Small intestine (tissue), 7 donors: Measurements from ENCODE around the gene SH3RF3. TPM values are rescaled to one million over a fixed set of nuclear protein-coding genes. Genes with fewer than 3 reads are reported as not detected.

ENCODE experiments used
- DNase-seq, 2 donors: peaks; one replicate each; pipeline versions ENCODE4 v3.0.0 to v3.0.0-alpha.2; 2013
- FAIRE-seq: peaks from 2 replicates; lab custom pipeline; 2012; peaks lifted over from hg19 to GRCh38; lab: Jason Lieb, UNC
- H3K27ac ChIP-seq, 3 donors: one replicate each; pipeline ENCODE4 v1.5.1; 2013; ENCODE audit warnings: low read length in 2 of 3, mild to moderate bottlenecking in 2 of 3, control low read depth in 1 of 3, inconsistent platforms in 1 of 3, low read depth in 1 of 3, moderate library complexity in 1 of 3
- H3K27me3 ChIP-seq, 3 donors: one replicate each; pipeline ENCODE4 v1.6.1; 2013; ENCODE audit warnings: low read length in 3 of 3, inconsistent platforms in 1 of 3; ENCODE audit not compliant: control insufficient read depth in 3 of 3, insufficient read depth in 3 of 3
- H3K36me3 ChIP-seq, 3 donors: one replicate each; pipeline ENCODE4 v1.6.1; 2013; ENCODE audit warnings: low read length in 3 of 3, inconsistent platforms in 1 of 3, low read depth in 1 of 3, mild to moderate bottlenecking in 1 of 3, moderate library complexity in 1 of 3; ENCODE audit not compliant: control insufficient read depth in 3 of 3, insufficient read depth in 2 of 3
- H3K4me1 ChIP-seq, 3 donors: one replicate each; pipeline ENCODE4 v1.6.1; 2013; ENCODE audit warnings: low read length in 2 of 3, inconsistent platforms in 1 of 3, low read depth in 1 of 3, mild to moderate bottlenecking in 1 of 3, moderate library complexity in 1 of 3; ENCODE audit not compliant: control insufficient read depth in 3 of 3, insufficient read depth in 2 of 3
- H3K4me3 ChIP-seq, 3 donors: one replicate each; pipeline ENCODE4 v1.5.1; 2013; ENCODE audit warnings: low read length in 3 of 3, control low read depth in 1 of 3, inconsistent platforms in 1 of 3, low read depth in 1 of 3, mild to moderate bottlenecking in 1 of 3, moderate library complexity in 1 of 3
- H3K9me3 ChIP-seq, 2 donors: one replicate each; pipeline ENCODE4 v1.6.1; 2013; ENCODE audit warnings: low read depth in 1 of 2, low read length in 1 of 2; ENCODE audit not compliant: control insufficient read depth in 2 of 2, insufficient read depth in 1 of 2
- WGBS, 3 donors: extraction: QIAGEN DNeasy Blood & Tissue Kit; methylation state at CpG; one replicate each; pipeline ENCODE4 v1.1.7; 2013; 5-methylcytosine and 5-hydroxymethylcytosine counted together
- polyA plus RNA-seq, 4 donors: library from polyadenylated mRNA; stranded (reverse) in 3 of 4; unstranded in 1 of 4; fragments of 200-250 nt in 3 of 4; fragments of 120-200 nt in 1 of 4; gene quantifications; one replicate each; pipeline versions ENCODE4 v1.2.1 to v1.2.3, GENCODE V29; 2013
- donor health status: healthy with polysubstance abuse.
- donor health status: control.
- donor health status: control.
- donor health status: Bipolar disorder and iron deficiency.
- donor health status: healthy.

SH3RF3 gene
- polyA plus RNA-seq, 4 donors = 0.22 to 3.9 (median 1.2) TPM

DNA sequence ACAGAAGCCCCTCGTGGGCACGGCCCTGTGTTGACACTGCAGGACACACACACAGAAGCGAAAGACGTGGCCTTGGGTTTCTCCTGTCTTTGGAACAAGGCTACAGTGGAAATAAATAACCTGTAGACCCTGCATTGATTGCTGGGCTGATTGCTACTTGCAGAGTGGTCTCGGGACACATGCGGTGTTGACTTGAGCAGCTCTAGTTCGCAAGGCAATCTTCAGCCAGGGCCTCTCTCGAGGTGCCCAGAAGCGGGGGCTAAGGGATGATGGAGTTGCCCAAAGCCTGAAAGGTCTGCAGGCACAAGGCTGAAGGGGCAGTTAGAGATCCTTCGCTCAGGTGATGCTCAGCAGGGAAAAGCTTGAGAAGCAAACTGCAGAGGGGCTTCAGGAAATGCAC is 304.5 kb downstream of the SH3RF3 start:
- Histone ChIP-seq H3K4me1 (no peaks in the 10 kb centered on the region), H3K27me3 (no peaks in the 10 kb centered on the region), H3K9me3 (no peaks in the 10 kb centered on the region), H3K27ac (no peak overlapping the region), H3K4me3 (no peak overlapping the region), H3K36me3 (no peaks in the 10 kb centered on the region)
- 92 to 96% (median 93%) methylated on average over 10 of the region's 10 CpGs for WGBS, 3 donors
- FAIRE-seq = no peak
- DNase-seq = no peak

DNA sequence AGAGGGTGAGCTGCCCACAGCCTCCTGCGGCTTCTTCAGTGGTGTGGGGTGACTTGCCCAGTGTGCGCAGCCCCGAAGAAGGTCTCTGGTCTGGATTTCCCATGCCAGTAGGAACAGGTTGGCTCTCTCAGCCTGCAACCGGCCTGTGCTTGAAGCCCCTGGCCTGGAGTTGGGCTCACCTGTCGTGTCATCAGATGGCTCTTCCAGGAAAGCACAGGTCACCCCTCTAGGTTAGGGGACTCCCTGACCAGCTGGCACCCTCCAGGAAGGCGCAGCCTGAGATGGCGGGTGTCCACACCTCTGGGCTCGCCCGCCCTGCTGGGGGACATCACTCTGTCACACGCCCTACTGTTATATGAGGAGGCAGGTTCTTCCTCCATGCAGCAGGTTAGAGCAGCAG is 304.9 kb downstream of the SH3RF3 start:
- no peak for DNase-seq

DNA sequence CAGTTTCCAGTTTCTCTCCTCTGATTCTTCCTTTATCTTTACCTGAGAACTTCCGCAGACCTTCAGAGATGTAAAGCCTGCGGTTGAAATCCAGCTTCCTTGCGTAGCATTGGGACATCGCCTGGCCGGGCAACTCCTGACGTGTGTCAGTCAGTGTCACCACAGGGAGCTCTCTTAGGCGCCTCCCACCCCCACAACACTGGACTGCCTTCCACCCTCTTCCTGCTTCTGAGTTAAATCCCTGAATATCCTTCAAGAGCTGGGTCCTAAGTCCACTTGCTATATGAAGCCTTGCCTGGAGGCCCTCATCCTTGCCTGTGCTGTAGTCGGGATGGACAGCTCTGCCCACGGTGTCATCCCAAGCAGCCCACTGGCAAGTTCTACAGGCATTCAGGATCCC is 305.3 kb downstream of the SH3RF3 start:
- DNase-seq (peak in 1 of 2 donors; percentile 30), FAIRE-seq (no peak)
- 72 to 86% (median 80%) methylated on average over 9 of the region's 9 CpGs for WGBS, 3 donors

More for the DNA sequence above, 304.9 kb downstream of the SH3RF3 start:
- Histone ChIP-seq H3K4me3 (no peak overlapping the region), H3K4me1 (no peaks in the 10 kb centered on the region), H3K27me3 (no peaks in the 10 kb centered on the region), H3K36me3 (peaks cover 0 to 3% (median 0%) of the 10 kb centered on the region in 3 donors), H3K27ac (no peak overlapping the region), H3K9me3 (no peaks in the 10 kb centered on the region)
- WGBS, 3 donors = 89 to 92% (median 89%) methylated on average over 10 of the region's 10 CpGs
- FAIRE-seq = no peak

DNA sequence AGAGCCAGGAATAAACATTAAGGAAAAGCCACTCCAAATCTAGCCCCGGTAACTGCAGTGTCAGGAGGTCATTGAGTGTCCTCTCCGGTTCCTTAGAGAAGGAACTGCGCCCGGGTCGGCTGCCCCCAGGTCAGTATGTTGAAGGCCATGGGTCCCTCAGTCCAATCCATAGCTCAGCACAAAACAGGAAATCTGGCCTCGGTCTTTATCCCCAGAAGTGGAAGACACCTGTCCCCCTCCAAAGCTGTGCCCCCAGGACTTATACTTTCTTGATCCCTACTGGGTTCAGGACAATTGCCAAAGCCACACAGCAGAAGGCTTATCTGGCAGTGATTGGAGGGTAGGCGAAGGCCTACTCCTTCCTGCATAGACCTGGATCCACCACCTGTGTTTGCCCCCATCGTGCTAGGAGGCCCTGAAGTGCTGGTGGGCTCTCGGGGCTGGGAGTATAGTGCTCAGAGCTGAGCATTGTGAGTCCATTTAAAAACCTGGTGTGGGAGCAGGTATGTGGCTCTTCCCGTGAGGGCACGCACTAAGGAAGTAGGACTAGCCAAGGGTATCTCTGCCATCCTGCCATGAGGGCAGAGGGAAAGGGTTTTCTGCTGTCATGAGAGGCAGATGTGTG is 306.2 kb downstream of the SH3RF3 start:
- peak overlapping the region in 1 of 3 donors; percentile 17 for H3K27ac ChIP-seq
- H3K36me3 ChIP-seq = peaks cover 0 to 3% (median 0%) of the 10 kb centered on the region in 3 donors
- H3K27me3 ChIP-seq = peaks cover 0 to 6% (median 0%) of the 10 kb centered on the region in 3 donors
- FAIRE-seq (no peak), DNase-seq (no peak)
- WGBS, 3 donors = 90 to 93% (median 92%) methylated on average over 11 of the region's 11 CpGs
- H3K4me1 ChIP-seq = no peaks in the 10 kb centered on the region
- no peaks in the 10 kb centered on the region for H3K9me3 ChIP-seq
- no peak overlapping the region for H3K4me3 ChIP-seq

More for the DNA sequence above, 305.3 kb downstream of the SH3RF3 start:
- peaks cover 0 to 3% (median 0%) of the 10 kb centered on the region in 3 donors for H3K36me3 ChIP-seq
- H3K4me3 ChIP-seq = no peak overlapping the region
- no peak overlapping the region for H3K27ac ChIP-seq
- peaks cover 0 to 4% (median 0%) of the 10 kb centered on the region in 3 donors for H3K27me3 ChIP-seq
- no peaks in the 10 kb centered on the region for H3K9me3 ChIP-seq
- H3K4me1 ChIP-seq = no peaks in the 10 kb centered on the region

DNA sequence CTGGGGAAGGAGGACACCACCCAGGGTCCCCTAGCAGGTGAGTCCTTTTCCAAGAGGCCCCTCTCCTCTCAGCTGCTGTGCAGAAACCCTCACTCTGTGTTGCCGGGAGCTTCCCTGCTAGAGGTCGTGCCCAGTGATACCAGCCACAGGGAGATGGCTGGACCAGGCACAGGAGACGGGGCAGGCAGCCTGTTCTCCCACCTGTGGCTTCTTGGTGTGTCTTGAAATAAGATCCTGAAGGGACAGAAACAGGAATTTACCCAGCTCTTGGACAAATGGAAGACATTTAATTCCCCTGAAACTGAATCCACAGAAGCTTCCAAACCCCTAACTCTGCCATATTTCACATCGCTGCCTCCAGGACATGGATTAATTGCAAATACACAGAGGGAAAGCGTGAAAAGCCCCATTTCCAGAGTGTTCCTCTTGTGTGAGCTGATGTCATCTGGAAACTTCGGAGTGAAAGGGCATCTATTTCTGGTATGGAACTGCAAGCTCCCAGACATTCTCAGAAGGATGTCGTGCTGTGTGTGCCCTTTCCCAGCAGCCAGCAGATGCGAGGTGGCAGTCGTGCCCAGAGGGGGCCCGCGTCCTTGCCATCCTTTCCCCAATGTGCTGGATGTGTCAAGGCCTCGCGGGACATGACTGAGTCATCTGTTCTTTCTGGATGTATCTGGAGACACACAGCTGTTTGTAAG is 307.0 kb downstream of the SH3RF3 start:
- Histone ChIP-seq H3K36me3 (peaks cover 0 to 3% (median 0%) of the 10 kb centered on the region in 3 donors), H3K27ac (peak overlapping the region in 1 of 3 donors; percentile 66), H3K9me3 (peaks cover 0 to 5% of the 10 kb centered on the region in 2 donors), H3K4me3 (no peak overlapping the region), H3K4me1 (no peaks in the 10 kb centered on the region), H3K27me3 (peaks cover 0 to 6% (median 0%) of the 10 kb centered on the region in 3 donors)
- WGBS, 3 donors = 78 to 88% (median 84%) methylated on average over 13 of the region's 13 CpGs
- no peak for FAIRE-seq
- DNase-seq = no peak

DNA sequence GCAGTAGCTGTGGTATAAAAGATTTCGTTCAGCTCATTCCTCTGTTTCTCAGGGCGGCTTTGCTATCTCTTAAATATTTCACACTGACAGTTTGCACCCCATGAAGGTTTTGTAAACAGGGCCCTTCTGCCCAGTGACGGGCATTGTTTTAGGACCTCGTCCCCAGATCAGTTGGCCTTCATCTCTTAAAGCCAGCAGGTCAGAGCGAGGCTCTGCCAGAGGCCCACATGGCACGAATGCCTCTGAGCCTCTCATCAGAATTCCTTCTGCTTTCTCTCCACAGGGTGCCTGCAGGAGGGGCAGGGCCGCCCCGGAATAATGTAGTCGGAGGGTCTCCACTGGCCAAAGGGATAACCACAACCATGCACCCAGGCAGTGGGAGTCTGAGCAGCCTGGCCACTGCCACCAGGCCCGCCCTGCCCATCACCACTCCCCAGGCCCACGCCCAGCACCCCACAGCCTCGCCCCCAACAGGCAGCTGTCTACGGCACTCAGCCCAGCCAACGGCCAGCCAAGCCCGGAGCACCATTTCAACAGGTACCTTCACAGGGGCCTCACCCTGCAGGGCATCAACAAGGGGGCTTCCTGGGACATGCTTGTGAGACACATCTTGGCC is 307.7 kb downstream of the SH3RF3 start:
- 69 to 78% (median 77%) methylated on average over 15 of the region's 15 CpGs for WGBS, 3 donors
- Histone ChIP-seq H3K9me3 (peaks cover 0 to 5% of the 10 kb centered on the region in 2 donors), H3K4me1 (no peaks in the 10 kb centered on the region), H3K4me3 (no peak overlapping the region), H3K27ac (peak overlapping the region in 1 of 3 donors; percentile 45), H3K27me3 (peaks cover 0 to 6% (median 0%) of the 10 kb centered on the region in 3 donors), H3K36me3 (peaks cover 0 to 3% (median 0%) of the 10 kb centered on the region in 3 donors)
- DNase-seq (no peak), FAIRE-seq (no peak)

DNA sequence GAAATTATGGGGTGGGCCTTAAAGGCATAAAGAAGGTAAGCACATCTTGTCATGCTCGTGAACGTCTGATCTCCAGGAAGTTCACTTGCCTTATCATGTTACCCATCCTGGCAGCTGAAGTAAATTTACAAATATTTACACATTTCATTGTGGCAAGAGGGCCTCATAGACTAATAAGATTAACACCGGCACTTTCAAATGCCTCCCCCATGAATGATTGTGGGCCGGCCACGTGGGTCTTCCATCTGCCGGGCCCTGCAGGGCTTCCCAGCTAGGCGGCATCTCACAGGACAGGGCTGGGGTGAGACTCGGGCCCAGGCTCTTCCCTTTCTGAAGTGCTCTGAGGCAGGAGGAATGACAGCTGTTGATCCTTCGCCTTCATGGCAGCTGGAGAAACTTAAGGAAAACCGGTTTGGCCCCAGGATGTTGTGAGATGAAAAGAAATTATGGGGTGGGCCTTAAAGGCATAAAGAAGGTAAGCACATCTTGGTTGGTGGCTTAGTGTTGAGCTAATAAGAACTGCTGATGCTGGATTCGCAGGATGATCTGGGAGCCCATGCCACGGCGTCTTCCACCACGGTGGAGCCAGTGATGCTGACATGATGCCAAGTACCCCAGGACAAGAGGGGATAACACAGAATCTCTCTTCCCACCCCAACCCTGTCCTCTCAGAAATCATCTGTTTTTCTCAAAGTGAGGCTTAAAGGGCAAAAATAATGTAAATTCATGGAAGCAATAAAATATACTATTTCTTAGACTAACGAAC is 308.5 kb downstream of the SH3RF3 start:
- Histone ChIP-seq H3K9me3 (peaks cover 0 to 5% of the 10 kb centered on the region in 2 donors), H3K27ac (no peak overlapping the region), H3K27me3 (peaks cover 0 to 6% (median 0%) of the 10 kb centered on the region in 3 donors), H3K4me1 (no peaks in the 10 kb centered on the region), H3K4me3 (no peak overlapping the region), H3K36me3 (peaks cover 0 to 3% (median 0%) of the 10 kb centered on the region in 3 donors)
- WGBS, 3 donors = 45 to 71% (median 60%) methylated on average over 15 of the region's 15 CpGs
- FAIRE-seq = no peak
- DNase-seq = peak; percentile 13 to 46

DNA sequence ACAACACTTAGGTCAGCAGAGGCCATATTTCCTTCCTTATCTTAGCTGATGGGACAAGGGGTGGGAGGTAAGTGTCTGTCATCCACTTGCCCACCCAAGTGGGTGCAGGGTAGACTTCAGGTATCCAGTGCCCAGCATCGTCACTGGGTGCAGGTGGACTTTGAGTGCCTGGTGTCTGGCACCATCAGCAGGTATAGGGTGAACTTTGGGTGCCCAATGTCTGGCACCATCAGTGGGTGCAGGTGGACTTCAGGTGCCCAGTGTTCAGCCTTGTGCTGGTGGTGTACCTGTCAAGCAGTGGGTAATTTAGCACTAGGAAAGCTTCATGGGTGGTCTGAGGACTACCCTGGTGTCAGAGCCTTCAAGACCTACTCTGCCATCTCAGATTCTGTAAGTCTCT is 309.1 kb downstream of the SH3RF3 start:
- 88% methylated on average over 1 of the region's 1 CpG for WGBS, 3 donors
- Histone ChIP-seq H3K27ac (no peak overlapping the region), H3K27me3 (peaks cover 0 to 6% (median 0%) of the 10 kb centered on the region in 3 donors), H3K4me3 (no peak overlapping the region), H3K36me3 (peaks cover 0 to 3% (median 0%) of the 10 kb centered on the region in 3 donors), H3K4me1 (no peaks in the 10 kb centered on the region), H3K9me3 (peaks cover 0 to 6% of the 10 kb centered on the region in 2 donors)
- DNase-seq (no peak), FAIRE-seq (no peak)
